ENCODE data around the gene STAB2. TPM values are rescaled to one million over a fixed set of nuclear protein-coding genes. Genes with fewer than 3 reads are reported as not detected.

The STAB2 gene
- total RNA-seq, 2 experiments from 2014 or later = not detected

- no peak overlapping the region for H3K27ac Mint-ChIP-seq
- DNase-seq (no peak), ATAC-seq (ENCODE audit: low read depth) (no peak)
- H3K9me3 Mint-ChIP-seq = no peaks in the 10 kb centered on the region
- H3K36me3 Mint-ChIP-seq = peaks cover 7% of the 10 kb centered on the region
- H3K27me3 Mint-ChIP-seq = no peaks in the 10 kb centered on the region
- H3K4me3 Mint-ChIP-seq = no peak overlapping the region
- POLR2A ChIA-PET = no interaction called here
- no peaks in the 10 kb centered on the region for H3K4me1 Mint-ChIP-seq
These were observed 193.0 kb downstream of the STAB2 start for GRCh38 chr12:103780093-103780440.

GRCh38 chr12:103780992-103781391 is 193.9 kb downstream of the STAB2 start:
- DNase-seq (no peak), ATAC-seq (ENCODE audit: low read depth) (no peak)
- Mint-ChIP-seq H3K4me1 (no peaks in the 10 kb centered on the region), H3K9me3 (no peaks in the 10 kb centered on the region), H3K4me3 (no peak overlapping the region), H3K27ac (no peak overlapping the region), H3K36me3 (peaks cover 6% of the 10 kb centered on the region), H3K27me3 (no peaks in the 10 kb centered on the region)
- POLR2A ChIA-PET = no interaction called here

- no peak overlapping the region for H3K4me3 Mint-ChIP-seq
- DNase-seq (no peak), ATAC-seq (ENCODE audit: low read depth) (no peak)
- peaks cover 5% of the 10 kb centered on the region for H3K36me3 Mint-ChIP-seq
- no peaks in the 10 kb centered on the region for H3K27me3 Mint-ChIP-seq
- POLR2A ChIA-PET = no interaction called here
- H3K9me3 Mint-ChIP-seq = no peaks in the 10 kb centered on the region
- no peak overlapping the region for H3K27ac Mint-ChIP-seq
- no peaks in the 10 kb centered on the region for H3K4me1 Mint-ChIP-seq
These were observed 195.3 kb downstream of the STAB2 start for GRCh38 chr12:103782399-103782798.

GRCh38 chr12:103783744-103784664 is 196.9 kb downstream of the STAB2 start:
- no peak overlapping the region for H3K4me3 Mint-ChIP-seq
- no peaks in the 10 kb centered on the region for H3K27me3 Mint-ChIP-seq
- no peaks in the 10 kb centered on the region for H3K9me3 Mint-ChIP-seq
- H3K27ac Mint-ChIP-seq = no peak overlapping the region
- ATAC-seq (ENCODE audit: low read depth) (no peak), DNase-seq (no peak)
- peaks cover 3% of the 10 kb centered on the region for H3K36me3 Mint-ChIP-seq
- POLR2A ChIA-PET = no interaction called here
- no peaks in the 10 kb centered on the region for H3K4me1 Mint-ChIP-seq

- DNase-seq (no peak), ATAC-seq (ENCODE audit: low read depth) (no peak)
- POLR2A ChIA-PET = no interaction called here
- no peak overlapping the region for H3K4me3 Mint-ChIP-seq
- H3K27me3 Mint-ChIP-seq = no peaks in the 10 kb centered on the region
- no peaks in the 10 kb centered on the region for H3K4me1 Mint-ChIP-seq
- no peaks in the 10 kb centered on the region for H3K9me3 Mint-ChIP-seq
- no peak overlapping the region for H3K27ac Mint-ChIP-seq
- peaks cover 3% of the 10 kb centered on the region for H3K36me3 Mint-ChIP-seq
These were observed 198.4 kb downstream of the STAB2 start for GRCh38 chr12:103785243-103786031.

GRCh38 chr12:103786201-103786600 is 199.1 kb downstream of the STAB2 start:
- Mint-ChIP-seq H3K36me3 (peaks cover 3% of the 10 kb centered on the region), H3K9me3 (no peaks in the 10 kb centered on the region), H3K4me3 (no peak overlapping the region), H3K27me3 (no peaks in the 10 kb centered on the region), H3K27ac (no peak overlapping the region), H3K4me1 (no peaks in the 10 kb centered on the region)
- DNase-seq (no peak), ATAC-seq (ENCODE audit: low read depth) (no peak)
- POLR2A ChIA-PET = no interaction called here

GRCh38 chr12:103791350-103791920 is 204.4 kb downstream of the STAB2 start:
- DNase-seq (no peak), ATAC-seq (ENCODE audit: low read depth) (no peak)
- H3K4me1 Mint-ChIP-seq = peaks cover 5% of the 10 kb centered on the region
- peaks cover 2% of the 10 kb centered on the region for H3K36me3 Mint-ChIP-seq
- no peaks in the 10 kb centered on the region for H3K27me3 Mint-ChIP-seq
- POLR2A ChIA-PET = no interaction called here
- no peak overlapping the region for H3K27ac Mint-ChIP-seq
- H3K9me3 Mint-ChIP-seq = no peaks in the 10 kb centered on the region
- no peak overlapping the region for H3K4me3 Mint-ChIP-seq

GRCh38 chr12:103793046-103793445 is 206.0 kb downstream of the STAB2 start:
- no peaks in the 10 kb centered on the region for H3K9me3 Mint-ChIP-seq
- H3K27me3 Mint-ChIP-seq = no peaks in the 10 kb centered on the region
- no peak for DNase-seq
- no peak for ATAC-seq (ENCODE audit: low read depth)
- H3K36me3 Mint-ChIP-seq = peaks cover 8% of the 10 kb centered on the region
- POLR2A ChIA-PET = no interaction called here
- H3K4me1 Mint-ChIP-seq = peaks cover 5% of the 10 kb centered on the region
- H3K4me3 Mint-ChIP-seq = no peak overlapping the region
- no peak overlapping the region for H3K27ac Mint-ChIP-seq

- ATAC-seq (ENCODE audit: low read depth) (no peak), DNase-seq (no peak)
- POLR2A ChIA-PET = no interaction called here
- Mint-ChIP-seq H3K36me3 (peaks cover 8% of the 10 kb centered on the region), H3K4me3 (no peak overlapping the region), H3K27ac (no peak overlapping the region), H3K4me1 (peaks cover 5% of the 10 kb centered on the region), H3K27me3 (no peaks in the 10 kb centered on the region), H3K9me3 (no peaks in the 10 kb centered on the region)
These were observed 206.5 kb downstream of the STAB2 start for GRCh38 chr12:103793512-103794045.

- peaks cover 8% of the 10 kb centered on the region for H3K4me1 Mint-ChIP-seq
- POLR2A ChIA-PET = no interaction called here
- H3K4me3 Mint-ChIP-seq = no peak overlapping the region
- no peak overlapping the region for H3K27ac Mint-ChIP-seq
- no peaks in the 10 kb centered on the region for H3K27me3 Mint-ChIP-seq
- no peak for DNase-seq
- ATAC-seq (ENCODE audit: low read depth) = peak; percentile 42
- peaks cover 11% of the 10 kb centered on the region for H3K36me3 Mint-ChIP-seq
- H3K9me3 Mint-ChIP-seq = no peaks in the 10 kb centered on the region
These were observed 207.5 kb downstream of the STAB2 start for GRCh38 chr12:103794309-103795213.

GRCh38 chr12:103798586-103798985 is 211.5 kb downstream of the STAB2 start:
- Mint-ChIP-seq H3K27ac (no peak overlapping the region), H3K27me3 (no peaks in the 10 kb centered on the region), H3K4me3 (no peak overlapping the region), H3K4me1 (peaks cover 12% of the 10 kb centered on the region), H3K9me3 (peaks cover 2% of the 10 kb centered on the region), H3K36me3 (peaks cover 11% of the 10 kb centered on the region)
- POLR2A ChIA-PET = no interaction called here
- DNase-seq = no peak
- ATAC-seq (ENCODE audit: low read depth) = no peak

- Mint-ChIP-seq H3K4me1 (peaks cover 11% of the 10 kb centered on the region), H3K9me3 (peaks cover 2% of the 10 kb centered on the region), H3K27ac (no peak overlapping the region), H3K27me3 (no peaks in the 10 kb centered on the region), H3K4me3 (no peak overlapping the region), H3K36me3 (peaks cover 15% of the 10 kb centered on the region)
- POLR2A ChIA-PET = no interaction called here
- DNase-seq (no peak), ATAC-seq (ENCODE audit: low read depth) (no peak)
These were observed 212.4 kb downstream of the STAB2 start for GRCh38 chr12:103799504-103799856.
